NCI-H1694 (cell line): ENCODE results near the gene TSPAN4.
A peak's percentile ranks its signal among the peaks of the same experiment; 100 is the strongest.

Experiments used
- DNase-seq: peaks from one replicate; lab custom pipeline; 2025; lab: John Stamatoyannopoulos, UW

Gene TSPAN4

GRCh38 chr11:824292-824880 is 18.3 kb upstream of the TSPAN4 start:
- no peak for DNase-seq

- no peak for DNase-seq
Measured at GRCh38 chr11:824942-825341, 17.7 kb upstream of the TSPAN4 start.

DNA sequence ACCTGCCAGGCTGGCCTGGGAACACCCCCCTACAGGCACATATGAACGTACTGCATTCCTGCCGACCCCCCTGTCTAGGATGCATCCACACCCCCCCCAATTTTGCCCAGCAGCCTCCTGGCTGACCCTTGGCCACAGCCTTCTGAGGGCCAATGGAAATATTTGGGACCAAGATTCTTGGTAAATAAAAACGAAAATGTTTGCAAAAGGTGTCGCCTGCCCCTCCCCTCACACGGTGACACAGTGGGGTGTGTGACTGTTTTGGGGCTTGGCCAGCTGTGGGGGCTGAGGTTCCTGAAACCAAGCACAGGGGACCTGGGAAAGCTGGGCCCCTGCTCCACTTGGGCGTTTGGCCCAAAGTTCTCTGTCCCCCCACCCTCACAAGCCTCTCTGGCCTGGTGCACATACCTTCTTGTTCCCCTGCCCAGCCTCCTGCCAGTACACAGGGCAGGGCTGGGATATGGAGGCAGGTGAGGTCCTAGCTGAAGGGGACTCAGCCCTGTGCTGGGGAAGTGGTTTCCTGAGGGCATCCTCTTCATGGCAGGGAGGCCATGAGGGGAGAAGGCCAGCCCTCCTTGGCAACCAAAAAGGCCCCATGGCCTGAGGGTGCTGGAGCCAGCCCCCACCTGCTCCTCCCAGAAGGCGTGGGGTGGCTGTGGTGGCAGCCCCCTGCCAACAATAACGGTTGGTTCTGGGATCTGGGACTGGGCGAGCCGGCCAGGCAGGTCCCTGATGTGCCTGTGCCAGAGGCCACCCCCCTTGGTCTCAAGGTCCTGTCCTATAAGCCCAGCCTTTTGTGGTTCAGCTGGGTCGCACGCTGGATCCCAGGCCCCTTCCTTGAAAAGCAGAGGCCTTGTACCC is 17.1 kb upstream of the TSPAN4 start:
- DNase-seq: no peak

DNA sequence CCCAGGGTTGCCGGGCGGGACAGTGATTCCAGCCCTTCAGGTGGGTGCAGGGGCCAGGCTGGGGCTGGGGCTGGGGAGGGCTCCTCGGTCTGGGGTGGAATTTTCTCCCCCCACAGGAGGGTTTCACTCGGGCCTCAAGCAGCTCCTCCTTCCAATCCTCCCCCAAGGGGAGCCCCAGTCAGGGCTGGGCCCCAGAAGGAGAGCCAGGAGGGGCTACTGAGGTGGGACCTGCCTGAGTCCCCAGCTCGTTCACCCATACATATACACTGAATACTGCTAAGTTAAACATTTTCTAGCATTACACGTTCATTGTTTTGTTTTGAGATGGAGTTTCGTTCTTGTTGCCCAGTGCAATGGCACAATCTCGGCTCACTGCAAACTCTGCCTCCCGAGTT is 16.4 kb upstream of the TSPAN4 start:
- no peak for DNase-seq

GRCh38 chr11:826836-827145 is 15.9 kb upstream of the TSPAN4 start:
- no peak for DNase-seq

- DNase-seq: no peak
Measured at GRCh38 chr11:827146-827896, 15.3 kb upstream of the TSPAN4 start.

GRCh38 chr11:827897-828192 is 14.8 kb upstream of the TSPAN4 start, which contains the start of gene CRACR2B:
TSS of gene CRACR2B (plus strand) at chr11:827919. CDS start at chr11:828608, 689 bp downstream.
- DNase-seq: no peak

DNA sequence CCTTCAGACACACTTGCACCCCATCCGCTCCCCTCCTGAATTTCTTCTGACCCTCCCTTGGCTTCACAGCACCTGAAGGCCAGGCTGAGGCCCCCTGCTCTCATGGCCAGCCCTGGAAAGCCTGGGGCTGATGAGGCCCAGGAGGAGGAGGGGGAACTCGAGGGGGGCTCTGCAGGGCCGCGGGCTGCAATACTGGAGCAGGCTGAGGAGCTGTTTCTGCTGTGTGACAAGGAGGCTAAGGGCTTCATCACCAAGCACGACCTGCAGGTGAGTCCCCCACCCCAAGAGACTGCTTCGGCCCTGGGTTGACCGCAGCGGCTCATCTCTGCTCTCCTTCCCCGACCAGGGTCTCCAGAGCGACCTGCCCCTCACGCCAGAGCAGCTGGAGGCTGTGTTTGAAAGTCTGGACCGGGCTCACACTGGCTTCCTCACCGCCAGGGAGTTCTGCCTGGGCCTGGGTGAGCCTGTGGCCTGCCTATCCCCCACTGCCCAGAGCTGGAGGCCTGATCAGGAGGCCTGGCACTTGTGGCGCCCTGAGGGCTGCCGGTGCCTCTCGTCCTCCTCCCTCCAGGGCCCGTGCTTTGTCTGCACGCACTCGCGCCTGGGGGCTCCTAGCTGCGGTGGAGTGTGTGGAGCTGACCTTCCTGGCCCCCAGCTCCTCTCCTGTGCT is 14.0 kb upstream of the TSPAN4 start:
- no peak for DNase-seq

- DNase-seq: no peak
Measured at GRCh38 chr11:829176-829846, 13.3 kb upstream of the TSPAN4 start.

- no peak for DNase-seq
Measured at GRCh38 chr11:829847-830294, 12.8 kb upstream of the TSPAN4 start.

- peak; percentile 54 for DNase-seq
Measured at GRCh38 chr11:830295-831117, 12.1 kb upstream of the TSPAN4 start.

GRCh38 chr11:831118-831864 is 11.4 kb upstream of the TSPAN4 start:
- no peak for DNase-seq

DNA sequence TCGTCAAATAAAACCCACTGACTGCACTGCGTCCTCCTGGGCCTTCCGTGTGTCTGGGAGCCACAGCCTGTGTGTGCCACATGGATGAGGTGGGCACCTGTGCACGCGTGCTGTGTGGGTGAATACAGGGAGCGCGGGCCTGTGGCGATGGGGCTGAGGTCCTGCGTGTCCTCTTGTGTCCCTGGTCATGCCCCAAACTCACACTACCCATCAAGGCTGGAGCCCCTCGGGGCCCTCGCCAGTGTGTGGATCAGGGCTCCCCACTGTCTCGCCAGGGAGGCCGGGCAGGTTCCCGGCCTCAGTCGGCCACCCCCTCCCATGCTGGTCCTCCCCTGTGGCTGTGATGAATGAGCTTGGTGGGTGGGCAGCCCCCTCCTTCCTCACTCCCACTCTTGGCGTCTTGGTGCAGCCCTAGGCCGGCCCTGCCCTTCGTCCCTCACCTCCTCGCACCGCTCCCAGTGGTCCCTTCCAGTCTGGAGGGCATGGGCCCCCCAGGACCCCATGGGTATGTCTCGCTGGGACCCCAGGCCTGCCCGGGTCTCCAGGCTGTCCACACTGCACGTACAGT is 10.6 kb upstream of the TSPAN4 start:
- DNase-seq: no peak

GRCh38 chr11:832529-833113 is 10.0 kb upstream of the TSPAN4 start, which contains the start of gene CD151:
TSS of gene CD151 (plus strand) at chr11:832952. CDS start at chr11:836070, 3,118 bp downstream.
- no peak for DNase-seq

DNA sequence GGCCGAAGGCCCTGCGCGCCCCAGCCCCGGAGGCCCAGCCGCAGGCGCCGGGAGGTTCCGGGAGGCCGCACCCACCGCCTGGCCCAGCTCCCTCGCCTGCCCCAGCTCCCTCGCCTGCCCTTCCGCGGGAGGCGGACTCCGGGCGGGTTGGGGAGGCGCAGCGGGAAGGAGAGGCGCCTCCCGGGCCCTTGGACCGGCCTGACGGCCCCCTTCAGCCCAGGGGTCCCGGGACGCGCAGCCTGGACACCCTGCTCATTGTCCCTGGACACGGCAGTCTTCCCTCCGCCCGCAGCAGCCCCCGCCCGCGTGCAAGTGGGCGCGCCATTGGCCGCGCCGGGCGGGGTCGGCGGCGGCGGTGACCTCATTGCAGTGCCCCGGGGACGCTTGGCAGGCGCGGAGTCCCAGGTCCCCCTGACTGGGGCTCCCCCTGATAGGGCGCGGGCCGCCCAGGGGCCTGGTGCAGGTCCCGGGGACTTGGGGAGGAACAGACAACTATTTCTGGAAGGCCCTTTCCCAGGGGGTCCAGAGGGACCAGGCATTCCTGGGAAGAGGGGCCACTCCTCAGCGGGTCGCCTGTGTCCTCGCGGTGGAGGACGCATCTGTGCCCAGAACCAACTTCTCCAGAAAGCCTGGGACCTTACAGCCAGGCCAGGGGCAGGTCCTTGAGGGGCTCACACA is 9.4 kb upstream of the TSPAN4 start:
- DNase-seq: no peak

DNA sequence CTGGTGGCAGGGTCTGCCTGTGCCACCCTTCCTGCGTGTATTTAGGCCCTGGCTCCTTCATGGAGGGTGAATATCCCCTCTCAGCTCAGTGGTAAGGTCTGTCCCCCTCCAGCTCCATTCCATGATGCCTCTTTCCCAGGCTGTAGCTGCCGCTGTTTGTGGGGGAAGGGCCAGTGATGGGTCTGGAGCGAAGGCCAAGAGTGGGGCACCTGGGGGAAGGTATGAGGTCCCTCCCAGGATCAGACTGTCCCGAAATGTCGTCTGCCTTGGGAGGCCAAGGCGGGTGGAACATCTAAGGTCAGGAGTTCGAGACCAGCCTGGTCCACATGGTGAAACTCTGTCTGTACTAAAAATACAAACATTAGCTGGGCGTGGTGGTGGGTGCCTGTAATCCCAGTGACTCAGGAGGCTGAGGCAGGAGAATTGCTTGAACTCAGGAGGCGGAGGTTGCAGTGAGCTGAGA is 8.8 kb upstream of the TSPAN4 start:
- no peak for DNase-seq

DNA sequence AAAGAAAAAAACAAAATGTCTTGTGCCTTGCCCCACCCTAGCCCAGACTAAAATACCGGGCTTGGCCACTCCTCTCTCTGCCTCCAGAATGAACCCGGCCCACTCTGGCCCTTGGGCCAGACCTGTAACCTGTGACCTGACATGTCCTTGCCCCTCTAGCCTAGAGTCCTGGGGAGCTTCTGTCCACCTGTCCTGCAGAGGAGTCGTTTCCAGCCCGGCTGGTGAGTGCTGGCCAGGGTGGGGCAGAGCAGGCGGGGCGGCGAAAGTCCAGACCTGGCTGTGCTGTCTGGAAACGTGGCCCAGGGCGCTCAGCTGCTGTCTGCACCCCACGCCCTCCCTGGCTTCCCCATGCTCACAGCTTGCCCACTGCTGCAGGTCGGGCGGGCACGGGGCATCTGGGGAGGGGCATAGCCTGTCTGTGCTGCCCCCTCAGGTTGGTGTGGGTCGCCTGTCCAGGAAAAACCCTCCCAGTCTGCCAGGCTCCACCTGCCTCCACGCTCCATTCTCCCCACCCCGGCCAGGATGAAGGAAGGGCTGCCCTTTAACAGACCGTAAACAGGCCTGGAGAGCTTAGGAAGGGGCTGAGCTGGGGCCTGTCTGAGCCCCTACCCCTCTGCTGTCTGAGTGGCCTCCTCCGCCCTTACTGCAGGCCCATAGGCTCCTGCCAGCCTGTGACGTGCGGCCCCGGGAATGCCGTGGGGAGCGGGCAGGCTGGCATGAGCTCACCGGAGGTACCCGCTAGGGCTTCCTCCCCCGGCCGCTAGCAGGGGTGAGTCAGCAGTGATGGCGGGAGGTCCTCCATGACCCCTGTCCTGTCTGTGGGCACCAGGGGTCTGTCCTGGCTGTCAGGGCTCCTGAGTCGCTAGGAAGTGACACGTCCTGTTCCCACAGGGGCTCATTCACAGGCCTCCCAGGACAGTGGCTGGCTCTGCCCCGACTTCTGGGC is 8.0 kb upstream of the TSPAN4 start:
- DNase-seq: no peak

DNA sequence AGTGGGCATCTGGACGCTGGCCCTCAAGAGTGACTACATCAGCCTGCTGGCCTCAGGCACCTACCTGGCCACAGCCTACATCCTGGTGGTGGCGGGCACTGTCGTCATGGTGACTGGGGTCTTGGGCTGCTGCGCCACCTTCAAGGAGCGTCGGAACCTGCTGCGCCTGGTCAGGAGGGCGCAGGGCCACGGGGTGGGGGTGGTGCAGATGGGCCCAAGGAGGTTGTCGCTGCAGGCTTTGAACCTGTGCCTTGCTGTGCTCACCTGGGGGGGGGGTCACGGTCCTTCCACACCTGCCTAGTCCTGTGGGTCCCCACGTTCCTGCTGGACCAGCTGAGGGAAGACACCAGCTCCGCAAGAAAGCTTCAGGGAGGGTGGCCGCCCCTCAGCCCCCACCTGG is 6.4 kb upstream of the TSPAN4 start:
- DNase-seq: no peak
